ENCODE results near the gene PCSK5.
"Not testable (repeated sequence)": the region's sequence is repeated elsewhere in the genome, so short reads cannot be mapped to it uniquely, and the experiment has no call there.

Gene PCSK5

GRCh38 chr9:76354221-76354620 lies 463.7 kb downstream of the PCSK5 start:
- no peak for TF ChIP-seq CTCF (IDR thresholded peaks at IDR 0.05; ENCODE audit: insufficient read depth, low read depth, low read length, missing control alignments)
- H3K4me3 ChIP-seq (ENCODE audit: low read depth, low read length), result no peak overlapping the region
- no peak for DNase-seq (ENCODE audit: low read depth)

DNA sequence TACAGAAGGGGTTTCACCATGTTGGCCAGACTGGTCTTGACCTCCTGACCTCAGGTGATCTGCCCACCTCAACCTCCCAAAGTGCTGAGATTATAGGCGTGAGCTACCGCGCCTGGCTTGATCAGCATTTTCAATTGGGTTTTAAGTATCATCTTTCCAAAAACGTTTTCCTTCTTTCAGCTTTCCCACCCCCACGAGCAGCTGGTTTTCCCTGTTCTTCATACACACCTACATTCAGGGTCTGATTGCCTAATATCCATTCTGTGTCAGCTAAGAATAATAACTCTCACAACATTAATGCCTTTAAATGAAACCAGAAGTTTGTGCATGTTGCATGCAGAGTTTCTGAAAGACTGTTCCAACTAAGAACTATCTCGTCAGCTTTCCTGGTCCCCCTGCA lies 465.4 kb downstream of the PCSK5 start:
- H3K4me3 ChIP-seq (ENCODE audit: low read depth, low read length), result no peak overlapping the region

GRCh38 chr9:76357555-76357954 lies 467.1 kb downstream of the PCSK5 start:
- TF ChIP-seq CTCF (IDR thresholded peaks at IDR 0.05; ENCODE audit: insufficient read depth, low read depth, low read length, missing control alignments), result no peak
- no peak overlapping the region for H3K4me3 ChIP-seq (ENCODE audit: low read depth, low read length)
- no peak for DNase-seq (ENCODE audit: low read depth)

More for the DNA sequence above, 465.4 kb downstream of the PCSK5 start:
- no peak for DNase-seq (ENCODE audit: low read depth)
- TF ChIP-seq CTCF (IDR thresholded peaks at IDR 0.05; ENCODE audit: insufficient read depth, low read depth, low read length, missing control alignments), result no peak

DNA sequence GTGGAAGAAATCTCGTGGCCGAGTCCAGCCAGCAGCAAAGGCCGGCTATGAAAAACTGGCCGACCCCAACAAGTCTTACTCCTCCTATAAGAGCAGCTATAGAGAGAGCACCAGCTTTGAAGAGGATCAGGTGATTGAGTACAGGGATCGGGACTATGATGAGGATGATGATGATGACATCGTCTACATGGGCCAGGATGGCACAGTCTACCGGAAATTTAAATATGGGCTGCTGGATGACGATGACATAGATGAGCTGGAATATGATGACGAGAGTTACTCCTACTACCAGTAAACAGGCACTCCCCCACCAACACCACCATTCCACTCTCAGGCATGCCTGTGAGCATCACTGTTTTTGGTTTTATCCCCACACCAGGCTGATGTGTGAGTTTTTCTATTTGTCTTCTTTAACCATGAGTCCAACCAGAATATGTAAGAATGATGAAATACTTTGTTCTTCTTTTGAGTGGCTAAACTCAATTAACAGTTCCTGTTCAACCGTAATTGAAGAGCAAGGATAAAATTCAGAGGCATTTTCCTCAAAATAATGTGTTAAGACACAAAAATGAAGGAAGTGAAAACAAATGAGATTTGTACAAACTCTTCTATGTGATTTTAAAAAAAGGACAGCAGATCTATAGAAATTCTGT lies 468.3 kb downstream of the PCSK5 start:
- no peak for TF ChIP-seq CTCF (IDR thresholded peaks at IDR 0.05; ENCODE audit: insufficient read depth, low read depth, low read length, missing control alignments)
- no peak overlapping the region for H3K4me3 ChIP-seq (ENCODE audit: low read depth, low read length)
- DNase-seq (ENCODE audit: low read depth), result no peak

DNA sequence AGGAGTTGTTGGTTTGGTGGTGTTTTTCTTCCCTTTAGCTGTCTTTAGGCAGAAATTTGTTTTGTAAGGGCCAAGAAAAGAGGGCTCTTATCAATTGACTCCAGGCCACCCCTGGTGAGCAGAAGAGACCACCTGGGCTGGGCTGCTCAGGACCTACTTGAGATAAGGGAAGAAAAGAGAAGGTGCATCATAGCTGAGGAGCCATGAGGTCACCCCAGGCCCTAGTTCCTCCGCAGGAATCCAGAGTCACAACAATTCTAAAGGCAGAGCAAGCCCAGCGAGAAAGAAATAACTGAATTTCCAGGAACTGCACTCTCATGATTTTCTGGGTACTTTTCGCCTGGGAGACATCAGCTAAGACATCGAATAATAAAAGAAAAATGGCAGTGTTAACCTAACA lies 468.9 kb downstream of the PCSK5 start:
- no peak overlapping the region for H3K4me3 ChIP-seq (ENCODE audit: low read depth, low read length)
- TF ChIP-seq CTCF (IDR thresholded peaks at IDR 0.05; ENCODE audit: insufficient read depth, low read depth, low read length, missing control alignments), result no peak
- DNase-seq (ENCODE audit: low read depth), result no peak

DNA sequence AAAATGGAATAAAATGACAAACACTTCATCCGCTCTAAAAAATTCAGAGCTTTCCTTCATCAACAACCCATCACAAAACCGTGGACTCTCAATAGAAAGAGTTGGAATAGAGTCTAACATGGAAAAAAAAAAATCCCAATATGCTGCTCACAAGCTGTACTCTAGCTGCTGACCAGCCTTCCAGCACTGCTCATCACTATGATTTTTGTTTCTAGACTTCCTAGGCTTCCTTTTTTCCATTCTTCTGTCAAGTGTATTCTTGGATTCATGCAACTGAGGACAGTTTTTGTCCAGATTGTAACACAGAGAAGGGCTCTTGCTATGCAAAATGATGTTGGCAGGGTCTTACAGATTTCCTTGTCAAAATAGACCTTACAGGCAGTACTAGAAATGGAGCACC lies 469.3 kb downstream of the PCSK5 start:
- no peak for DNase-seq (ENCODE audit: low read depth)
- TF ChIP-seq CTCF (IDR thresholded peaks at IDR 0.05; ENCODE audit: insufficient read depth, low read depth, low read length, missing control alignments), result no peak

GRCh38 chr9:76362332-76363031 lies 472.0 kb downstream of the PCSK5 start:
- not testable (repeated sequence) for H3K4me3 ChIP-seq (ENCODE audit: low read depth, low read length); DNase-seq (ENCODE audit: low read depth)

More for the DNA sequence above, 469.3 kb downstream of the PCSK5 start:
- H3K4me3 ChIP-seq (ENCODE audit: low read depth, low read length), result no peak overlapping the region

All from GM12865 (cell line).